Measurements from ENCODE around the gene DNASE1L3.
A peak's percentile ranks its signal among the peaks of the same experiment; 100 is the strongest.

Gene DNASE1L3

DNA sequence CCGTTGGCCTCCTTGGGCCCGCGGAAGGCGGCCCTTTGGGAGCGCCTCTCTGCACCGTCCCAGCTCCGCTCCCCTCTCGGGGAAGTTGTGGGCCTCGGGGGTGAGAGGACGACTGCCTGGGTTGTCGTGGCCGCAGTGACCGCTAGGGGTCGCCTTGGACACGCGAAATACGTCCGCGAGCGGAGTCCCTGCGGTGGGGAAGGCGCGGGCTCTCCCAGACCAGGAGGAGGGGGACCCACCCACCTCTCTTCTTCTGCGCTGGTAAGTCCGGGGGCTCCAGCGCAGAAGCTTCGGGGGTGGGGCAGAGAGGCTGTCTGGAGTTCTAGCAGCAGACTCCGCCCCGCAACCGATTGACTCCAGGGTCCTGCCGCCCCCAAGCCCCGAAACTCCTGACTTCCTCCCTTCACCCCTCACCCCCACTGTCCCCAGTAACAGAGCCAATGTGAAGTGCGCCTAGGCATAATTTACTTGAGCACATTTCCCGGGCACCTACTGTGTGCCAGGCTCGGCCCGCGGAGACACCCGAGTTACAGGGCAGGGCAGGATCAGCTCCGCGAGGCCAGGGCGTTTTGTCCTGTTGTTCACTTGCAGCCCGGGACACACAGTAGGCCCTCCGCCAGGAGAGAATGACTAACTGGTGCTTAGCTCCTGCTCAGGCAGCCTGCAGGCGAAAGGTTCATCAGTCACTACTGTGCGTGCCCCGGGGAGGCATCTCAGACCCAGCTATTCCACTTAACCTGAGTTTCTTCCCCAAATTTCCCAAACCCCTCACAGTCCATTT, 32.8 kb downstream of the DNASE1L3 start:
- peak; percentile 7 for DNase-seq

- DNase-seq = no peak
Measured at GRCh38 chr3:58176827-58177489, 33.8 kb downstream of the DNASE1L3 start.

DNA sequence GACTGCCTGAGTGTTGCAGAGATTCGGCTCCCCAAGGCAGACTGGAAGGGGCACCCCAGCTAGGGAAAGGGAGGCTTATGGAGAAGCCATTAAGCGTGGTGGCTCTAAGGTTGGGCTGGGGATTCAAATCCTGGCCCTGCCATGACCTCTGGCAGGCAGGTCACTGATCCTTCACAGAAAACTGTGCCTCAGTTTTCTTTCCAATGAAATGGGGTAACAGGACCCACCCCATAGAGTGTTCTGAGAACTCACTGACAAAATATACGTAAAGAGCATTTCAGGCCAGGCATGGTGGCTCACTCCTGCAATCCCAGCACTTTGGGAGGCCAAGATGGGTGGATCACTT, 34.6 kb downstream of the DNASE1L3 start:
- no peak for DNase-seq

DNA sequence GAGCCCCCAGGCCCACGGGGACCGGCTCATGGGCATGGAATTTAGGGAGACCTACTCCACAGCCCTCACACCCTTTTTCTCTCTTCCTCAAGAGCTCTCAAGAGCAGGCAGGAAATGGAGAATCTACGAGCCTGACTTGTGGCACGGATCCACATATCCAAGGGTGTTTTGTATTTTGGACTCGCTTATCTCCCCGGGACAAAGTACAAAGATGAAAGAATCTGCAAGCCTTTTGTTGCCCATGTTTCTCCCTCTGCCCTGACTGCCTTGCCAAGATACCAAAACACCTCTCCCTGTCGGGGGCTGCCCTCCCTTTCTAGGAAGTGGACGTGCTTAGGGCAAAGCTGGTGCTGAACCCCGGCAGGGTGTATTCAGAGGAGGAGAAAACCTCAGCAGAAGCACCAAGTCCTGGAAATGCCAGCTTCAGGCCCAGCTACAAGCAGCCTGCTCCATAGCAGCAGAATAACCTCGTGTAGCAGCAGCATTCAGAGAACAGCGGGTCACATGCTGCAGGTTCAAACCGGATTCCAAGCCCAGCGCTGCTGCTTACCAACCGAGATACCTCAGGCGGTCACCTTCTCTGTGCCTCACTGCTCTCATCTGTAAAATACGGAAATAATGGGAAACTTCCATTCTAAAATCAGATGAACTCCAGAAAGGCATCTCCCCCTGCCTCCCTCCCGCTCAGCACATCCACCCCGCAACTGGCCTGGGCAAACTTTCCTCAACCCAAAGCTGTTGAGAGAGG, 35.2 kb downstream of the DNASE1L3 start:
- no peak for DNase-seq

- no peak for DNase-seq
Measured at GRCh38 chr3:58175187-58175436, 35.7 kb downstream of the DNASE1L3 start.

DNA sequence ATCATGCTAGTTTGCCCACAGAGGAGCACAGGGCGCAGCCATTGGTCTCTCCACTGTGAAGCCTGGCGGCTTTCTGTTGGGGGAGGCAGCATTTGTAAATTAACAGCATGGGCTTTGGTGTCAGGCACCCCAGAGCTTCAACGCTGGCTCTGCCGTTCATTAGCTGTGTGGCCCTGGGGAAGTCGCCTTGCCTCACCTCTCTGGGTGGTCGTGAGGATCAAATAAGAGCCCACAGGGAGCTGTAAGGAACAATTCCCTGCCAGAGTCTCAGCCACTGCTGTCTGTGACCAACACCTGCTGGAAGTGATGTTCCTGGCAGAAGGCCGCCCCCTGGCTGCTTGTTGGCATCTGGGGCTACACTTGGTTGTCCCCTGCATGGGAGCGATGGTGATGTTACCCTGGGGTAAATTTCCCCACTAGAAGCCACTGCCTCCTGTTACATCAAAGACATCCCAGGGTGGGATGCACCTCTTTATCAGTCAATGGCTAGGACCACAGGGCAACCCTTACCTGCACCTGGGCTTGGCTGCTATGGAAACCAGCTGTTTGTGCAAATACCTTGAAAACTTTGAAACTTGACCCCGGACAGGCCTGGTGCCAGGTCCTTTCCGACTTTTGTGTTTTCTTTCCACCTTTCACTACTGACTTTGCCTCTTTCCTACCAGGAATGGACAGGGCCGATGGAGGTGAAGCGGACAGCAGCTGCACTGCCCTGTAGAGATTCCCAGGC, 36.9 kb downstream of the DNASE1L3 start:
- DNase-seq = peak; percentile 23

- DNase-seq = no peak
Measured at GRCh38 chr3:58173029-58173668, 37.6 kb downstream of the DNASE1L3 start.

- DNase-seq = no peak
Measured at GRCh38 chr3:58171126-58171525, 39.6 kb downstream of the DNASE1L3 start.

DNA sequence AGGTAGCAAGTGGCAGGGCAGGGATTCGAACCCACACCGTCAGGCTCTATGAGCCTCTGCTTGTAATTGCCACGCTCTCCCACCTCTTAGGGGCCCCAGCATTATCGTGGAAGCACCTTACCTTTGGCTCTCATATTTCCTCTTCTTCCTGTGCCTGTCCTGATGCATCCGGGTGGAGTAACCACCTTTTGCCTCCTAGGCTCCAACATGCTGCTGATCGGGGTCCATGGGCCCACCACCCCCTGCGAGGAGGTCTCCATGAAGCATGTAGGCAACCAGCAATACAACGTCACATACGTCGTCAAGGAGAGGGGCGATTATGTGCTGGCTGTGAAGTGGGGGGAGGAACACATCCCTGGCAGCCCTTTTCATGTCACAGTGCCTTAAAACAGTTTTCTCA, 40.4 kb downstream of the DNASE1L3 start:
- no peak for DNase-seq

DNA sequence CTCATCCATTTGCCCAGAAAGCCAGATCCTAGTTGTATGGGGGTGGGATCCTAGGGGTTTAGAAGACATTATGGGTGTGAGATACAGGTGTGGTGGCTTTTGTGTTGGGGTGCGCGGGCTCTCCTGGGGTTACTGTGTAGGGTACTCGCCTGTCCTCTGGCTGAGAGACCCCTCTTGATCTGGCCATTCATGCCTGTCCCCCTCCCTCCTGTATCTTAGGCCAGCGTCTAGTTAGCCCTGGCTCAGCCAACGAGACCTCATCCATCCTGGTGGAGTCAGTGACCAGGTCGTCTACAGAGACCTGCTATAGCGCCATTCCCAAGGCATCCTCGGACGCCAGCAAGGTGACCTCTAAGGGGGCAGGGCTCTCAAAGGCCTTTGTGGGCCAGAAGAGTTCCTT, 41.4 kb downstream of the DNASE1L3 start:
- no peak for DNase-seq

- no peak for DNase-seq
Measured at GRCh38 chr3:58168498-58168897, 42.3 kb downstream of the DNASE1L3 start.

DNA sequence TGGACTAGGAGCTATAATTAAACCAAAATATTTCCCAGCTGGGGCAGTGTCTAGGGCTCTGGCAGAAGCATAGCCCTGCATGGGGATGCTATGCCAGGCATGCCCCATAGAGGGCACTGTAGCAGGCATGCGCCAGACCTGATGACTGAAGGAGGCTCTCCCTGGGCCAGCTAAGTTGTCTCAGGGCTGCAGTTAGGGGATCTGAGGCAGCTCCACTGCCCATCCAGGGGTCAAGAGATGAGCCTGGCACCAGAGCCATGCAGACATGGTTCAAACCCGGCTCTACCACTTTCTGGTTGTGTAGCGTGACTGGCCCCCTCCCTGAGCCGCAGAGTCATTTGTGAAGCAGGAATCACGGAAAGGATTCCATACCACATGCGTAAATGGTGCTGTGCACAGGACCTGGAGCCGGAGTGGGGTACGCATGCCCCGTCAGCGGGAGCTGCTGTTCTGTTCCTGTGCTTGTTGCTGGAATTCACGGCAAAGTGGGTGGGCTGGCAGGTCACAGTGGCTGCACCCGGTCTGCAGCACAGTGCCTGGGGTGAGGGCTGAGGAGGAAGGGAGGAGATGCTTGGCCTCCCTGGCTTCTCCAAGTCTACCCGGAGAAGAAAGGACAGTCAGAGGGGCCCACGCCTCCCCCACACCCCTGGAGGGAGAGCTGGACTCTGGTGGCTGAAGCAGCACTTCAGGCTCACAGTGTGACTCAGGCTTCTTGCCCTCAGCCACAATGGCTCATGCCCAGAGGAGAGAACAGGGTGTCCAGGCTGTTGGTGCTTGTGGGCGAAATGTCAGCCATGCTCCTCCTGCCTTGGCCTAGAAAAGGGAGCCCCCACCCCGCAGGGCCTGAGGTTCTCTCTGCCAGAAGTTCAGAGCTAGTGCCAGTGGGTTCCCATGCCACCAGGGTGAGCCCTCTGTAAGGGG, 43.1 kb downstream of the DNASE1L3 start:
- no peak for DNase-seq

- DNase-seq = no peak
Measured at GRCh38 chr3:58164906-58165821, 45.6 kb downstream of the DNASE1L3 start.

DNA sequence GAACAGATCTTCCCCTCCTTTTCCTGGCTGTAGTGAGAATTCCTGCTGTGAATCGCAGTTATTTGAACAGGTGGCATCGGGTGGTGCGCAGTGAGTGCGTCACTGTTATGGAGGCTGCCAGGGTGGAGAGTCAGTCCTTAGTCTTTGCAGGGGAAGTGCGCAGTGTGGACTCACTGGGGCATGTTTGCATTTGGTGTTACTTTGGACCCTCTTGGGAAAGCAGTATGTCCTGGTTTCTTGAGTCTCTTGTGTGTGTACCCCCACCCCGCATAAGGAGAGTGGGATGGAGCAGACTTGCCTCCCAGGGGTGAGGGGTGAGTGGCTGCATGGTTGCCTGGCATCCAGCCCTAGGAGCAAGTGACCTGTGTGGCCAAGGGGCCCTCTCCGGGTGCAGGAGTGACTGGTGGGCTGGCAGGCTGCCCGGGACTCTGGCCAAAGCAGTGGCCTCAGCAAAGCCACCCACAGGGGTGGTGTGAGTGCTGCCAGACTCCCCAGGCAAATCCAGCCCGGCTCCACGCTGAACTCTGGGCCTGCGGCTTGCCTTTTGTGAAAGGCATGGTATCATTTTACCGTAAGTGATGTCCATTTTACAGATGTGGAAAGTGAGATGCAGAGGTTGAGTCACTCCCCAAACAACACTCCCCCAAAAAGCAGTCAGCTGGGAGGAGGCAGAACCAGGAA, 46.4 kb downstream of the DNASE1L3 start:
- DNase-seq = no peak

DNA sequence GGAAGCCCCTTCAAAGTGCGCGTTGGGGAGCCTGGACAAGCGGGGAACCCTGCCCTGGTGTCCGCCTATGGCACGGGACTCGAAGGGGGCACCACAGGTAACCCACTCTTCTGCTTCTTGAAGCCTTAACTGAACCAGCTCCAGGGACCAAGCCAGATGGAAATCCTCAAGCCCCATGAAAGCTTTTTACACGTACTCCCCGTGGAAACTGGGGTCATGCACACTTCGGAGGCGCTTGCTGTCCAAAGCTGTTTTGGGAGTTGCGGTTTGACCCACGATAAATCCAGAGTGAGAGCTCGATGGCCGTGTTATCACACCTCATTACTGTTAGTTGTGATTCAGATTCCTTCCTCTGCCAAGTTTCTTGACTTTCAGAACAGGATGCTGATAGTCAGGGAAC, 47.5 kb downstream of the DNASE1L3 start:
- DNase-seq = no peak

DNA sequence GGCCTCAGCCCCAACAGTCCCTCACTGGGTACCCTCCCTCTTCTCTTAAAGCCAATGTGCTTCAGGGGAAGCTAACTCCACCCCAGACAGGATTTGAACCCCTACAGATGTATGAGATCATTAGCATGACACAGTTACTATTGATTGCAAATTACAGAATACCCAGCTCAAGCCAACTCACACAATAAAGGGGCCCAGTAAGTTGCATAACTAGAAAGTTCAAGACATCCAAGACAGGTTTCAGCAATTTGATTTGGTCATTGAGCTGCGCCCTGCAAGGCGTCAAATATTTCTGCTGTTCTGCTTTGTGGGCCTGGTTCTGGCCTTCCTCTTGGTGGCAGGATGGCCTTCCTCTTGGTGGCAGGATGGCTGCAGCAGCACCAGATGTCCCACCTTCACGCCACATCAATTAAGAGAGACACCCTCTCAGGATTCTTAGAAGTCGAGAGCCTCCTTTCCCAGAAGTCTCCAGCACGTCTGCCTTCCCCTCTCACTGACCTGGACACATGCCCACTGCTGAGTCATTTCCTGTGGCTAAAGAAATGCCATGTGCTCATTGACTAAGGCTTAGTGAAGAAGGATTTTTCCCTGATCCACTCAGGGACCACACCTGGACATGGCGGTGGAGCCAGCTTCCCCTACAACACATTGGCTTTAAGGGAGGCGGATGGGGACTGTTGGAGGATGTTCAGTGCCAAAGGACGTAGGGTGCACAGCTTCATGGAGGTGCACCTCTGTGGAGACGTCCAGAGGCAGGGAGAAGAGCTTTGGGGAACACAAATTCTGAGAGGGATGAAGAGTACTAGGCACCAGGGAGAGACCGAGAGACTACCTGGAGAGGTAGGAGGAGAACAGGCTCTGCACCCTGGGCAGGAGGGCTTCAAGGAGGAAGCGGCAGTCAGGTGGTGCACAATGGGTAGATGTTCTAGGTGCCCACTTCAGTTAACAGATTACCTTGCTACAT, 49.1 kb downstream of the DNASE1L3 start:
- no peak for DNase-seq

DNA sequence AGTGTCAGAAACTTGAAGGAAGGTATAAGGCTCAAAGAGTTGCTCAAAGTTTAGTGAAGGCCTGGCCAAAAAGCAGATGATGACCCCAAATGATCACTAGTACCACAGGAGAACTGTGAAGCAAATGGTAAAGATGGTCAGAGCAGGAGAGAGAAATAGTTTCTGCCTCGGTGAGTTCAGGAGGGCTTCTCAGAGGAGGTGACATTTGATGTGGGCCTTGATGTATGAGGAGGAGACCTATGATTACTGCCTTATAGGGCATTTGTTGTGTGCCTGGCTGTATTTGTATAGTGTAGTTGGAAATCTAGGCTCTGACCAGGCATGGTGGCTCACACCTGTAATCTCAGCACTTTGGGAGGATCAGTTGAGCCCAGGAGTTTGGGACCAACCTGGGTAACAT, 50.4 kb downstream of the DNASE1L3 start:
- no peak for DNase-seq

DNA sequence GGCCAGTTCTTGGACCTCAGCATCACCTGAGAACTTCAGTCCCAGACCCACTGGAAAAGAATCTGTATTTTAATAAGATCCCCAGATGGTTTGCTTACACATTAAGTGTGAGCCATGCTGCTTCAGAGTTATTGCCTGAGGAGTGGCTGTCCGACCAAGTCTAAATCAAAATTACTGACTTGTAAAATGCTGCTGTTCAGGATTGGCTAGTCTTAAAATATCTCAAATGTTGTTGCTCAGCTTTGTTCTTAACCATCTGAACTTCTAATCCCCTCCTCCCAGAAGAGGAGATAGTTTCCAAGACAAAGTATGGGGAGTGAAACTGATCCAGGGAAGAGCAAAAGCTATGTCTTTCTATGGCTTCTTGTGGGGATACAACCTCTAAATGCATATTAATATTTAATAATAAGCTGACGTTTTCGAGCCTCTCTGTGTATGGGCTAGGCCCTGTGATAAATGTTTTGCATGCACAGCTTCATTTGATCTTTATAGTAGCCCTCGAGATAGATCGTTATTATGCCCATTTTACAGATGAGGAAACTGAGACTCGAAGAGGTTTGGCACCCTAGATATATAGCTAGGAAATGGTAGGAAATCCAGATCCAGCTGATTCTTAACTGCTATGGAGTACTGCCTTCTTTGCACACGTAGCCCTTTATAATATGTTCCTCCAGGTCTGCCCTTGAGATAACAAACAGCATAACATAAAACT, 52.2 kb downstream of the DNASE1L3 start:
- DNase-seq = no peak

All from NCI-H1694 treated with DMSO at 0.1 percent for 48 hours (cell line).